Activated B cell treated with CpG ODN at 0.5 μM for 24 hours (primary cell): ENCODE measurements around the gene KIF4A. TPM values are rescaled to one million over a fixed set of nuclear protein-coding genes. Genes with fewer than 3 reads are reported as not detected.

Experiments used
- ATAC-seq: fragments of 200-7000 bp; cut with Tn5 transposase; one replicate; pipeline ENCODE4 v1.10.0; 2021; ENCODE audit warnings: low read depth, mild to moderate bottlenecking, moderate library complexity
- CTCF ChIA-PET: fragments of 350-600 bp; sonication (Branson Sonifier 250); formaldehyde crosslinking; loops from one replicate; lab custom pipeline; 2021; ENCODE audit warnings: antibody characterized with exemption; lab: Charles Lee
- POLR2A ChIA-PET: fragments of 350-600 bp; sonication (Branson Sonifier 250); formaldehyde crosslinking; loops from one replicate; lab custom pipeline; 2021; ENCODE audit warnings: antibody characterized with exemption; lab: Charles Lee
- DNase-seq: peaks from one replicate; pipeline ENCODE4 v3.0.0; 2022
- H3K27ac Mint-ChIP-seq: one replicate; pipeline ENCODE4 v1.8.0; 2020; ENCODE audit warnings: mixed read lengths
- H3K27me3 Mint-ChIP-seq: one replicate; pipeline ENCODE4 v1.8.0; 2021; ENCODE audit warnings: mixed read lengths
- H3K36me3 Mint-ChIP-seq: one replicate; pipeline ENCODE4 v1.8.0; 2021; ENCODE audit warnings: low read depth, mixed read lengths
- H3K4me1 Mint-ChIP-seq: one replicate; pipeline ENCODE4 v1.8.0; 2021; ENCODE audit warnings: mixed read lengths
- H3K4me3 Mint-ChIP-seq: one replicate; pipeline ENCODE4 v1.8.0; 2020; ENCODE audit warnings: mild to moderate bottlenecking, mixed read lengths
- H3K9me3 Mint-ChIP-seq: one replicate; pipeline ENCODE4 v1.8.0; 2020; ENCODE audit warnings: mixed read lengths
- CTCF ChIP-seq: fragments of 200-600 bp; IDR thresholded peaks from one replicate; pipeline ENCODE4 v1.8.0; 2022; ENCODE audit warnings: antibody characterized with exemption, mild to moderate bottlenecking
- intact Hi-C: fragments of 100-400 bp; cut with micrococcal nuclease; formaldehyde crosslinking; loops from one replicate; pipeline ENCODE4 v1.15.1; 2024
- total RNA-seq: library from RNA; stranded (reverse); gene quantifications from 2 replicates; pipeline ENCODE4 v1.2.3, GENCODE V29; 2022

KIF4A gene
- total RNA-seq, 1 donor from 2014 or later = 0.49 TPM

- Mint-ChIP-seq H3K27me3 (no peaks in the 10 kb centered on the region), H3K9me3 (no peaks in the 10 kb centered on the region), H3K27ac (no peak overlapping the region), H3K4me1 (no peaks in the 10 kb centered on the region), H3K4me3 (no peak overlapping the region), H3K36me3 (no peaks in the 10 kb centered on the region)
- no peak for ATAC-seq
- intact Hi-C loops = no loop called here
- no peak for TF ChIP-seq CTCF
- CTCF ChIA-PET = no interaction called here
- POLR2A ChIA-PET = no interaction called here
- no peak for DNase-seq
Measured at GRCh38 chrX:70427365-70427764, 137.5 kb downstream of the KIF4A start.

- CTCF ChIA-PET = no interaction called here
- intact Hi-C loops = loop anchor here (10.0 kb wide), 1 partner anchor 95 kb away; no protein-coding TSS in a partner anchor
- POLR2A ChIA-PET = no interaction called here
- Mint-ChIP-seq H3K9me3 (no peaks in the 10 kb centered on the region), H3K4me1 (peaks cover 8% of the 10 kb centered on the region), H3K4me3 (no peak overlapping the region), H3K36me3 (peaks cover 3% of the 10 kb centered on the region), H3K27ac (no peak overlapping the region), H3K27me3 (no peaks in the 10 kb centered on the region)
- DNase-seq (no peak), ATAC-seq (no peak)
- TF ChIP-seq CTCF = no peak
Measured at GRCh38 chrX:70429759-70430158, 139.9 kb downstream of the KIF4A start.

- H3K4me1 Mint-ChIP-seq = peaks cover 14% of the 10 kb centered on the region
- POLR2A ChIA-PET = interaction anchor here (0.6 to 2.4 kb wide), 3 partner anchors 19 to 300 kb away, joined by 3 to 16 read pairs (median 14); partner anchors contain the start of gene IGBP1
Measured at GRCh38 chrX:70432936-70433847, 143.3 kb downstream of the KIF4A start.

GRCh38 chrX:70433848-70434351 lies 144.0 kb downstream of the KIF4A start:
- CTCF ChIA-PET = interaction anchor here (0.6 to 1.4 kb wide), 5 partner anchors 17 to 300 kb away, joined by 3 to 7 read pairs (median 3); partner anchors contain the start of gene IGBP1
- intact Hi-C loops = loop anchor here (1.0 to 10.0 kb wide), 8 partner anchors 10 to 895 kb away; partner anchors contain the start of genes DLG3, IGBP1 and KIF4A

More at GRCh38 chrX:70432936-70433847, 143.3 kb downstream of the KIF4A start:
- ATAC-seq (no peak), DNase-seq (no peak)
- CTCF ChIA-PET = interaction anchor here (0.6 to 1.4 kb wide), 7 partner anchors 18 to 300 kb away, joined by 3 to 7 read pairs (median 3); partner anchors contain the start of gene IGBP1
- intact Hi-C loops = loop anchor here (1.0 to 10.0 kb wide), 2 partner anchors 98 to 170 kb away; no protein-coding TSS in a partner anchor
- H3K27ac Mint-ChIP-seq = no peak overlapping the region
- H3K4me3 Mint-ChIP-seq = peak overlapping the region; percentile 89
- TF ChIP-seq CTCF = no peak
- H3K36me3 Mint-ChIP-seq = peaks cover 3% of the 10 kb centered on the region
- H3K9me3 Mint-ChIP-seq = no peaks in the 10 kb centered on the region
- H3K27me3 Mint-ChIP-seq = no peaks in the 10 kb centered on the region

More at GRCh38 chrX:70433848-70434351, 144.0 kb downstream of the KIF4A start:
- peaks cover 14% of the 10 kb centered on the region for H3K4me1 Mint-ChIP-seq
- ATAC-seq (peak; percentile 76), DNase-seq (peak; percentile 60)
- no peaks in the 10 kb centered on the region for H3K9me3 Mint-ChIP-seq
- H3K27ac Mint-ChIP-seq = peak overlapping the region; percentile 87
- H3K4me3 Mint-ChIP-seq = peak overlapping the region; percentile 89
- H3K36me3 Mint-ChIP-seq = peaks cover 3% of the 10 kb centered on the region
- no peak for TF ChIP-seq CTCF
- no peaks in the 10 kb centered on the region for H3K27me3 Mint-ChIP-seq
- POLR2A ChIA-PET = interaction anchor here (0.6 to 2.4 kb wide), 3 partner anchors 18 to 300 kb away, joined by 3 to 16 read pairs (median 14); partner anchors contain the start of gene IGBP1
